GM19438 (cell line): ENCODE data around the gene MRGPRX2.
A peak's percentile ranks its signal among the peaks of the same experiment; 100 is the strongest.

Source experiments
- ATAC-seq: cut with Tn5 transposase; IDR thresholded peaks from one replicate; pipeline ENCODE4 v1.9.1; 2021; ENCODE audit warnings: low read depth; ENCODE audit not compliant: unreplicated experiment

Gene MRGPRX2

GRCh38 chr11:19076744-19077589 is 16.4 kb upstream of the MRGPRX2 start:
- ATAC-seq, result no peak

GRCh38 chr11:19075636-19076035 is 15.1 kb upstream of the MRGPRX2 start:
- no peak for ATAC-seq

GRCh38 chr11:19073454-19074415 is 13.2 kb upstream of the MRGPRX2 start:
- no peak for ATAC-seq

- no peak for ATAC-seq
Measured at GRCh38 chr11:19072464-19072863, 11.9 kb upstream of the MRGPRX2 start.

- peak; percentile 93 for ATAC-seq
Measured at GRCh38 chr11:19071255-19071654, 10.7 kb upstream of the MRGPRX2 start.

GRCh38 chr11:19059833-19060232 is 684 bp downstream of the MRGPRX2 start:
- ATAC-seq, result no peak

GRCh38 chr11:19055905-19056304 is 4.6 kb downstream of the MRGPRX2 start:
- no peak for ATAC-seq

GRCh38 chr11:19055016-19055415 is 5.5 kb downstream of the MRGPRX2 start:
- ATAC-seq, result no peak

GRCh38 chr11:19053909-19054308 is 6.6 kb downstream of the MRGPRX2 start:
- ATAC-seq, result no peak

- ATAC-seq, result no peak
Measured at GRCh38 chr11:19050281-19050680, 10.2 kb downstream of the MRGPRX2 start.

GRCh38 chr11:19049351-19049750 is 11.2 kb downstream of the MRGPRX2 start:
- no peak for ATAC-seq

GRCh38 chr11:19040051-19040450 is 20.5 kb downstream of the MRGPRX2 start:
- ATAC-seq, result no peak

GRCh38 chr11:19039409-19039808 is 21.1 kb downstream of the MRGPRX2 start:
- ATAC-seq, result no peak

GRCh38 chr11:19032990-19033389 is 27.5 kb downstream of the MRGPRX2 start:
- no peak for ATAC-seq

GRCh38 chr11:19027829-19028595 is 32.5 kb downstream of the MRGPRX2 start:
- ATAC-seq, result no peak

- no peak for ATAC-seq
Measured at GRCh38 chr11:19026862-19027261, 33.7 kb downstream of the MRGPRX2 start.

- ATAC-seq, result no peak
Measured at GRCh38 chr11:19025481-19026406, 34.8 kb downstream of the MRGPRX2 start.

GRCh38 chr11:19020831-19021230 is 39.7 kb downstream of the MRGPRX2 start:
- ATAC-seq, result no peak

GRCh38 chr11:19018901-19019300 is 41.6 kb downstream of the MRGPRX2 start:
- no peak for ATAC-seq
